Fibroblast of pulmonary artery (primary cell): ENCODE results near the gene COL5A1.

Experiments
- DNase-seq: peaks from one replicate; pipeline ENCODE4 v3.0.0-alpha.2; 2010; ENCODE audit warnings: low read depth
- H3K4me3 ChIP-seq: replicated peaks from 2 replicates; pipeline ENCODE4 v1.5.1; 2011; ENCODE audit warnings: low read depth, mild to moderate bottlenecking, control low read depth, low read length, moderate library complexity
- TF ChIP-seq, protein P1 (sequence below): IDR thresholded peaks from 2 replicates; pipeline ENCODE4 v1.5.1; 2011; ENCODE audit warnings: mild to moderate bottlenecking, control low read depth, low read length, inconsistent platforms; ENCODE audit errors: missing control alignments

Gene COL5A1

DNA sequence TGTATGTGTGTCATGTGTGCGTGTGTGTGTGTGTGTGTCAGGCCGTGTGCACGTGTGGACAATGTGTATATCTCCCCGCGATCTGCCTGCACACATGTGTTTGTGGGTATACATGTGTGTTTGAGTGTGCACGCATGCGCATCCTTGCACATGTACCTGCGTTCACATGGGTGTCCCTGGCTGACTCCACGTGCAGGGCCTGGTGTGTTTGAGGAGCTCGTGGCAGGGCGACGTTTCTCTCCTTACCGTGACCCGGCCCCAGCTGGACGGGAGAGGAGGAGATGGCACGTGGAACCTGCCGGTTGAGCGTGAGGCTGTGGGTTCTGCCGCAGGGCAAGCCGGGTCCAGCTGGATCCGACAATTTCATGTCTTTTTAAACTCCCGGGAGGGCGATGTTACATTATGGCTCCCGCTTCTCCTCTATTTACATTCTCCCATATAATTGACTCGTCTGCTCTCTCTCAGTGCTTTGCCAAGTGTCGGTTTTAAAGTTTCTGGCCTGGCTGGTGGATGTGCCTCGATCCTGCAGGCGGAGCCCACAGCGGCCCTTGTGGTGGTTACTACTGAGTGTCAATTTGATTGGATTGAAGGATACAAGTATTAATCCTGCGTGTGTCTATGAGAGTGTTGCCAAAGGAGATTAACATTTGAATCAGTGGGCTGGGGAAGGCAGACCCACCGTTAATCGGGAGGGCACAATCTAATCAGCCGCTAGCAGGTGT is 5.9 kb downstream of the COL5A1 start:
- no peak for DNase-seq
- TF ChIP-seq, protein P1, sequence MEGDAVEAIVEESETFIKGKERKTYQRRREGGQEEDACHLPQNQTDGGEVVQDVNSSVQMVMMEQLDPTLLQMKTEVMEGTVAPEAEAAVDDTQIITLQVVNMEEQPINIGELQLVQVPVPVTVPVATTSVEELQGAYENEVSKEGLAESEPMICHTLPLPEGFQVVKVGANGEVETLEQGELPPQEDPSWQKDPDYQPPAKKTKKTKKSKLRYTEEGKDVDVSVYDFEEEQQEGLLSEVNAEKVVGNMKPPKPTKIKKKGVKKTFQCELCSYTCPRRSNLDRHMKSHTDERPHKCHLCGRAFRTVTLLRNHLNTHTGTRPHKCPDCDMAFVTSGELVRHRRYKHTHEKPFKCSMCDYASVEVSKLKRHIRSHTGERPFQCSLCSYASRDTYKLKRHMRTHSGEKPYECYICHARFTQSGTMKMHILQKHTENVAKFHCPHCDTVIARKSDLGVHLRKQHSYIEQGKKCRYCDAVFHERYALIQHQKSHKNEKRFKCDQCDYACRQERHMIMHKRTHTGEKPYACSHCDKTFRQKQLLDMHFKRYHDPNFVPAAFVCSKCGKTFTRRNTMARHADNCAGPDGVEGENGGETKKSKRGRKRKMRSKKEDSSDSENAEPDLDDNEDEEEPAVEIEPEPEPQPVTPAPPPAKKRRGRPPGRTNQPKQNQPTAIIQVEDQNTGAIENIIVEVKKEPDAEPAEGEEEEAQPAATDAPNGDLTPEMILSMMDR: no peak
- H3K4me3 ChIP-seq: no peak overlapping the region

DNA sequence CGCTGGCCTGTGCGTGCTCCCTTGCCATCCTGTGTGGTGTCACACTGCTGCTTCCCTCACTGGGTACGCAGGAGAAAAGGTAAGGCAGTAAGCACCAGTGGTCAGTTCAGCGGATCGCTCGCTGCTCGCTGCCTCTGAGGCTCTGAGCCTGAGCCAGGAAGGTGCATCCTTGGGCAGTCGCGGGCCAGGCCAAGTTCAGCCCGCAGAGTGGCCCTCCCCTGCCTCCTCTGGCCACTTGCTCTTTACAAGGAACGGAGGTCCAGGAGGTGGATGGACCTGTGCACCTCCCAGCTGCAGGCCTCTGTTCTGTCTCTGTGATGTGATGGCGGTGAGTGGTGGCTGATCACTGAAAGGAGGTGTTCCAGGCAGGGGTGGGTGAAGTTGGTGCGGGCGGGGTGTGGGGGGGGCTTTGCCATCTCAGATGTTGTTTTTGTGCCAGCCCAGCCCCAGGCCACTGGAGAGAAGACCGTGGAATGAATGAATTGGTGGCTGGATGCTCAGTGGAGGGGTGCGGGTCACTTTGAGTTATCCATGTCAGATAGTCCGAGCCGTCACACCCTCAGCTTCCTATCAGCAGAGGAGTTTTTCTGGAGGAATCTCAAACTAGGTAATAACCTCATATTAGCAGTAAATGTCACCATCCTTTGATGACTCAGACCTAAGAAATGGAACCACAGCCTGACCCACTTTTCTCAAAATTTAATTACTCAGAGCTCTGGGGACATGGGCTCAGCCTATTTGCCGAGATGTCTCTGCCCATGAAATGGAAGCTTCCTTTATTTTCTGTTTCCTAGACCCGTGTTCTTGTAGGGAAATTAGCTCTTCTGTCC is 7.3 kb downstream of the COL5A1 start:
- TF ChIP-seq, protein P1: no peak
- no peak overlapping the region for H3K4me3 ChIP-seq
- peak; percentile 54 for DNase-seq

DNA sequence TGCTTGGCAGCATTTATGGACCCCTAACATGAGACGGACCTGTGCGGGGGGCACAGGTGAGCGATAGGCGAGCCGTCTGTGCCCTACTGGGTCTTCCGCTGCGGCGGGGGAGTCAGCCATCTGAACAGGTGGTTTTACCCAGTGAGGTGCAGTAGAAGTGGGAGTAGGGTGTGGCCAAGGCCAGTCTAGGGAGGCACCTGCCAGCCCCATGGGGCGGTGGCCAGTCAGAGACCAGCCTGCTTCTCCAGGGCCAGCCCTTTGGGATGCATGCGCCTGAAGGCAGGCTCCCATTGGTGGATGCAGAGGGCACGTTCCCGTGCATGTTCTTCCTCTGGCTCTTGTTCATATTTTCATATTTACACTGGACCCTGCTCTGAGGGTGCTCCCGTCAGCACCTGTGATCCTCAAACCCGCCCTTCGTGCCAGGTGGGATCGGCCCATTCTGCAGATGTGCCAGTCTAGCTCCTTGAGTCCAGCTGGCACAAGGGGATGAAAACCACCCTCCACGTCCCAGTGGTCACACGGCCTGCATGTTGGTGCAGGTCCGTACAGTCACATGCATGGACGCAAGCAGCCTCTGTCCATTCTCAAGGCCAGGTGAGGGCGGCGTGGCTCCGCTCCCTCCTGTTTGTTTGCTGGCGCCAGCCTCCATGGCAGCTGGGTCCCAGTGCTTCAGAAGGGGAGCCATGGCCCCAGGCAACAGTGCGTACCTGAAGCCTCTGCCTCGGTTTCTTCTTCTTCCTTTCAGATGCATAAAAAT is 9.0 kb downstream of the COL5A1 start:
- no peak for DNase-seq
- no peak overlapping the region for H3K4me3 ChIP-seq
- TF ChIP-seq, protein P1: no peak

DNA sequence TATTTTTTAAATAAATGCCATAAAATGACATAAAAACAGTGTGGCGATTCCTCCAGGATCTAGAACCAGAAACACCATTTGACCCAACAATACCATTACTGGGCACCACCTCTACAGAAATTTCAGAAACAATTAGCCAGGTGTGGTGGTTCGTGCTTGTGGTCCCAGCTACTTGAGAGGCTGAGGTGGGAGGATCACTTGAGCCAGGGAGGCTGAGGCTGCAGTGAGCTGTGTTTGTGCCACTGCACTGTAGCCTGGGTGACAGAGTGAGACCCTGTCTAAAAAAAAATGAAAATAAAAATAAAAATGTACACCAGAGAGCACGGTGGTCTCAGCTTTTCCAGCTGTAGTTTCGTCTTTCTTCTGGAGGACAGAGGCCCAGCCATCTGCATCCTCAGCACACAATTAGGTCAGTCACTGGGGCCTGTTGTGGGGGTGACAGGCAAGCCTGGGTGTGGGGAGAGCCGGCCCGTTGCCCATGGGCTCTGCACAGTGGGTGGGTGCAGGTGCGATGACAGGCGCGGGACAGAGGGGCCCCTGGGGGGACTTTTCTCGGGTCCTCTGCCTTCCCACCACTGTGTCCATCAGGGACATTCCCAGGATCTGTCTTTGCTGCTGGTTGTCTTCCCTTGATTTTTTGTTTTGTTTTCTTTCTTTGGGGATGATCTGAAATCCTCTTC is 9.8 kb downstream of the COL5A1 start:
- TF ChIP-seq, protein P1: no peak
- H3K4me3 ChIP-seq: no peak overlapping the region

DNA sequence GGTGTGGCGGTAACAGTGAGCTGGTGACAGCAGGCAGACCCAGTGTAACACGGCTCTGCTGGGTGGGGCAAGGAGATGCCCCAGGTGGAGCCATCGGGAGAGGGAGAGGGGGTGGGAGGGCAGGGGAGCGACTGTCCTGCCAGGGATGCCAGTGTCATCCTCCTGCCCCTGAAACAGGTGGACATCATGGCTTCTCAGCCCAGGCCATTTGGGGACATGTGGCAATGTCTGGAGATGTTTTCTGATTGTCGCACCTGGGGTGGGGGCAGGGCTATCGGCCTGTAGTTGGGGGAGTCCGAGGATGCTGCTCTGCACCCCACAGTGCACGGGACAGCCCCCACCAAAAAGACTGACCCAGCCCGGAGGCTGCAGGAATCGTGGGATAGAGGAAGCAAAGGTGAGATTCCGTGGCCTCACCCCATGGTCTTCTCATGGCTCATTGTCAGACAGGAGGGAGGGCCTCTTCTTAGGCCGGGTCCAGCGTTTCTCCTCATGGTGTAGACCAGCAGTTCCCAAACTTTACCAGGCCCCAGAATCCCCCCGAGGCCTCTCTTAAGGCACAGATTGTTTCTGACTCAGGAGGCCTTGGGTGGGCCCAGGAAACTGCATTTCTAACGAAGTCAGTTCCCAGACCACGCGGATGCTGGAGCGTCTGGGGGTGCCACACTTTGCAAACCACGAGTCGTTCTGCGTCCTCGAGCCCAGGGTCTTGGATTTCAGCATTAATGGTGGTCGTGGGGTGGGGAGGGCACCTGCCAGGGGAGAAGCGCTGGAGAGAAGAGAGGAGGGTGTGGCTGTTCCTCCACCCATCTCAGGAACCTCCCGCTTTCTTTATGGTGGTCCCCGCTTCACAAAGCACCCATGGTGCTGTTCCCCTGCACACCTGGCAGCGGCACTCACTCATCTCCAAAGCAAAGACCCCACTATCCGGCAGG is 11.0 kb downstream of the COL5A1 start:
- H3K4me3 ChIP-seq: no peak overlapping the region
- DNase-seq: no peak
- TF ChIP-seq, protein P1: no peak

More for the DNA sequence above, 9.8 kb downstream of the COL5A1 start:
- DNase-seq: no peak
